GM23338 (cell line): ENCODE data around the gene HS6ST3. TPM values are rescaled to one million over a fixed set of nuclear protein-coding genes. Genes with fewer than 3 reads are reported as not detected.

Source experiments
- ATAC-seq: fragments of 200-7000 bp; cut with Tn5 transposase; 3 replicates; pipeline ENCODE4 v1.9.1; 2020
- DNase-seq: peaks from one replicate; pipeline ENCODE4 v3.0.0-alpha.2; 2015; ENCODE audit warnings: low spot score
- H2AFZ ChIP-seq: fragments of 200-600 bp; sonication (generic); 2 replicates; pipeline ENCODE4 v1.8.0; 2016; ENCODE audit warnings: antibody characterized with exemption, mild to moderate bottlenecking, moderate library complexity
- H3F3A ChIP-seq: fragments of 200-600 bp; sonication (generic); replicated peaks from 2 replicates; pipeline ENCODE4 v1.8.0; 2017; ENCODE audit warnings: antibody characterized with exemption, mixed run types, low read depth
- H3K27ac ChIP-seq: fragments of 200-600 bp; sonication (generic); 2 replicates; pipeline ENCODE4 v1.6.1; 2016; ENCODE audit warnings: low read depth
- H3K27me3 ChIP-seq: fragments of 200-600 bp; sonication (generic); 2 replicates; pipeline ENCODE4 v1.8.0; 2016; ENCODE audit warnings: mild to moderate bottlenecking, mixed run types, moderate library complexity; ENCODE audit not compliant: insufficient read depth
- H3K36me3 ChIP-seq: fragments of 200-600 bp; sonication (generic); 2 replicates; pipeline ENCODE4 v1.8.0; 2016; ENCODE audit warnings: mild to moderate bottlenecking; ENCODE audit not compliant: insufficient read depth
- H3K4me1 ChIP-seq: fragments of 200-600 bp; sonication (generic); 2 replicates; pipeline ENCODE4 v1.8.0; 2016; ENCODE audit warnings: mild to moderate bottlenecking, moderate library complexity; ENCODE audit not compliant: insufficient read depth
- H3K4me2 ChIP-seq: fragments of 200-600 bp; sonication (generic); 2 replicates; pipeline ENCODE4 v1.7.1; 2017; ENCODE audit warnings: mixed run types
- H3K4me3 ChIP-seq: fragments of 200-600 bp; sonication (generic); 2 replicates; pipeline ENCODE4 v1.6.1; 2016; ENCODE audit warnings: mixed run types
- H3K79me2 ChIP-seq: fragments of 200-600 bp; sonication (generic); replicated peaks from 2 replicates; pipeline ENCODE4 v1.8.0; 2017; ENCODE audit warnings: mild to moderate bottlenecking; ENCODE audit not compliant: insufficient read depth
- H3K9me2 ChIP-seq: fragments of 200-600 bp; sonication (generic); 2 replicates; pipeline ENCODE4 v1.8.0; 2017; ENCODE audit not compliant: insufficient read depth
- H4K20me1 ChIP-seq: fragments of 200-600 bp; sonication (generic); replicated peaks from 2 replicates; pipeline ENCODE4 v1.8.0; 2017; ENCODE audit warnings: mild to moderate bottlenecking; ENCODE audit not compliant: insufficient read depth
- H3K27ac Mint-ChIP-seq: 2 replicates; pipeline ENCODE4 v1.8.0; 2020; ENCODE audit warnings: inconsistent platforms, mild to moderate bottlenecking, moderate library complexity, mixed read lengths
- H3K27me3 Mint-ChIP-seq: 3 replicates; pipeline ENCODE4 v1.8.0; 2022; ENCODE audit warnings: low read depth, mild to moderate bottlenecking, moderate library complexity, mixed read lengths, inconsistent platforms; ENCODE audit not compliant: insufficient read depth, poor library complexity
- H3K36me3 Mint-ChIP-seq: 3 replicates; pipeline ENCODE4 v1.8.0; 2021; ENCODE audit warnings: low read depth, mild to moderate bottlenecking, inconsistent platforms, moderate library complexity, mixed read lengths
- H3K4me1 Mint-ChIP-seq: 3 replicates; pipeline ENCODE4 v1.8.0; 2020; ENCODE audit warnings: mild to moderate bottlenecking, inconsistent platforms, mixed read lengths
- H3K4me3 Mint-ChIP-seq: 3 replicates; pipeline ENCODE4 v1.8.0; 2021; ENCODE audit warnings: moderate library complexity, mild to moderate bottlenecking, inconsistent platforms, mixed read lengths
- H3K9me3 Mint-ChIP-seq: 3 replicates; pipeline ENCODE4 v1.8.0; 2020; ENCODE audit warnings: moderate library complexity, mild to moderate bottlenecking, inconsistent platforms, mixed read lengths
- CREB1 ChIP-seq: fragments of 250-450 bp; sonication (Bioruptor Pico); IDR thresholded peaks from 2 replicates; pipeline ENCODE4 v1.5.0; 2020; ENCODE audit warnings: low read depth, mild to moderate bottlenecking, moderate library complexity
- EZH2 ChIP-seq: fragments of 200-600 bp; sonication (generic); IDR thresholded peaks from one replicate; pipeline ENCODE4 v1.8.0; 2017; ENCODE audit warnings: antibody characterized with exemption, mild to moderate bottlenecking, low read depth; ENCODE audit not compliant: unreplicated experiment
- EZH2phosphoT487 ChIP-seq: fragments of 200-600 bp; sonication (generic); IDR thresholded peaks from one replicate; pipeline ENCODE4 v1.8.1; 2018; ENCODE audit warnings: antibody characterized with exemption; ENCODE audit not compliant: unreplicated experiment
- JUNB ChIP-seq: IDR thresholded peaks from one replicate; pipeline ENCODE4 v1.6.1; 2016; ENCODE audit warnings: antibody characterized with exemption; ENCODE audit not compliant: unreplicated experiment
- NANOG ChIP-seq: IDR thresholded peaks from 2 replicates; pipeline ENCODE4 v1.6.1; 2016; ENCODE audit warnings: antibody characterized with exemption, borderline replicate concordance
- POLR2AphosphoS5 ChIP-seq: IDR thresholded peaks from 2 replicates; pipeline ENCODE4 v1.6.1; 2016; ENCODE audit warnings: antibody characterized with exemption, low read depth
- STAT1 ChIP-seq: IDR thresholded peaks from one replicate; pipeline ENCODE4 v1.6.1; 2016; ENCODE audit warnings: antibody characterized with exemption; ENCODE audit not compliant: unreplicated experiment
- ZNF114 ChIP-seq: fragments of 250-450 bp; sonication (Bioruptor Pico); IDR thresholded peaks from 2 replicates; pipeline ENCODE4 v1.5.0; 2020; ENCODE audit warnings: mild to moderate bottlenecking, moderate library complexity
- ZNF331 ChIP-seq: fragments of 250-450 bp; sonication (Bioruptor Pico); IDR thresholded peaks from 2 replicates; pipeline ENCODE4 v1.5.0; 2020; ENCODE audit warnings: low read depth, mild to moderate bottlenecking, moderate library complexity
- polyA plus RNA-seq: library from polyadenylated mRNA; unstranded; fragments of >200 nt; fragmentation: Nextera tagmentation; extraction: Ambion mirVana; gene quantifications from 2 replicates; pipeline ENCODE4 v1.2.1, GENCODE V29; 2016
- total RNA-seq: library from RNA; depleted of rRNA; stranded (reverse); fragments of >200 nt; shearing (Covaris generic); gene quantifications from 2 replicates; pipeline ENCODE4 v1.2.3, GENCODE V29; 2014
- TF ChIP-seq, protein P1 (sequence below): IDR thresholded peaks from one replicate; pipeline ENCODE4 v1.6.1; 2018; ENCODE audit warnings: antibody characterized with exemption; ENCODE audit not compliant: unreplicated experiment

The HS6ST3 gene
- total and polyA plus RNA-seq, 2 experiments from 2014 or later, result 0.52 to 0.80 TPM

DNA sequence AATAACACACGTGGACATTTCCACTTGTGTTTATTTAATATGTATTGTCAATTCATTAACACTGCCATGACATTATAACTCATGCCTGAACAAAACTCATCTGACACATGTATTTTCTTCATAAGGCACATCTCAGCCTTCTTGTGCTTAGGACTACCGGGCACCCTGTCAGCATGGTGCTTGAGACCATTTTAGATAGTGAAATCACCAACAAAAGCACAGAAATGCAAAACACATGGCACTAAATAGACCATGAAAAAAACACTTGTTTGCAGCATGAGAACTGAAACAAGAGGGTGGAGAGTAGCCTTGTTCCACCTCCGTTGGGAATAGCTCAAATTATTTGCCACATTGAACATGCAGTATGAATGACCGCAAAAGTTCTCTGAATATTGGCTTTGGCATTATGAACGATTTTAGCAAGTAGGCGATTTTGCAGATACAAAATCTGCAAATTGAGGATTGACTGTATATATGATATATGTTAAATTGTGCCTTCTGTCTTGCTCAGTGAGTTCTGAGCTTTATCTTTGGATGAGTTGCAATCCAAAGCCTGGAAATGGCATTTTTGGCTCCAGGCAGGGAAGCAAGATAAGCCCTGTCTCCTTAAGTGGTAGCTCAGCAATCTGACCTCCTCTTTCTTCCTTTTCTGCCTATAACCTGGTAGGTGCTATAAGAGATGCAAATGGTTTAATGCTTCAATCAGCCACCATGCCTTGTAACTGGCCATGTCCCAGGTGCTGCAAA is 328.2 kb downstream of the HS6ST3 start (continued):
- TF ChIP-seq, protein P1, sequence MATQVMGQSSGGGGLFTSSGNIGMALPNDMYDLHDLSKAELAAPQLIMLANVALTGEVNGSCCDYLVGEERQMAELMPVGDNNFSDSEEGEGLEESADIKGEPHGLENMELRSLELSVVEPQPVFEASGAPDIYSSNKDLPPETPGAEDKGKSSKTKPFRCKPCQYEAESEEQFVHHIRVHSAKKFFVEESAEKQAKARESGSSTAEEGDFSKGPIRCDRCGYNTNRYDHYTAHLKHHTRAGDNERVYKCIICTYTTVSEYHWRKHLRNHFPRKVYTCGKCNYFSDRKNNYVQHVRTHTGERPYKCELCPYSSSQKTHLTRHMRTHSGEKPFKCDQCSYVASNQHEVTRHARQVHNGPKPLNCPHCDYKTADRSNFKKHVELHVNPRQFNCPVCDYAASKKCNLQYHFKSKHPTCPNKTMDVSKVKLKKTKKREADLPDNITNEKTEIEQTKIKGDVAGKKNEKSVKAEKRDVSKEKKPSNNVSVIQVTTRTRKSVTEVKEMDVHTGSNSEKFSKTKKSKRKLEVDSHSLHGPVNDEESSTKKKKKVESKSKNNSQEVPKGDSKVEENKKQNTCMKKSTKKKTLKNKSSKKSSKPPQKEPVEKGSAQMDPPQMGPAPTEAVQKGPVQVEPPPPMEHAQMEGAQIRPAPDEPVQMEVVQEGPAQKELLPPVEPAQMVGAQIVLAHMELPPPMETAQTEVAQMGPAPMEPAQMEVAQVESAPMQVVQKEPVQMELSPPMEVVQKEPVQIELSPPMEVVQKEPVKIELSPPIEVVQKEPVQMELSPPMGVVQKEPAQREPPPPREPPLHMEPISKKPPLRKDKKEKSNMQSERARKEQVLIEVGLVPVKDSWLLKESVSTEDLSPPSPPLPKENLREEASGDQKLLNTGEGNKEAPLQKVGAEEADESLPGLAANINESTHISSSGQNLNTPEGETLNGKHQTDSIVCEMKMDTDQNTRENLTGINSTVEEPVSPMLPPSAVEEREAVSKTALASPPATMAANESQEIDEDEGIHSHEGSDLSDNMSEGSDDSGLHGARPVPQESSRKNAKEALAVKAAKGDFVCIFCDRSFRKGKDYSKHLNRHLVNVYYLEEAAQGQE, result no peak
- no peak for TF ChIP-seq STAT1
- no peak for TF ChIP-seq JUNB

DNA sequence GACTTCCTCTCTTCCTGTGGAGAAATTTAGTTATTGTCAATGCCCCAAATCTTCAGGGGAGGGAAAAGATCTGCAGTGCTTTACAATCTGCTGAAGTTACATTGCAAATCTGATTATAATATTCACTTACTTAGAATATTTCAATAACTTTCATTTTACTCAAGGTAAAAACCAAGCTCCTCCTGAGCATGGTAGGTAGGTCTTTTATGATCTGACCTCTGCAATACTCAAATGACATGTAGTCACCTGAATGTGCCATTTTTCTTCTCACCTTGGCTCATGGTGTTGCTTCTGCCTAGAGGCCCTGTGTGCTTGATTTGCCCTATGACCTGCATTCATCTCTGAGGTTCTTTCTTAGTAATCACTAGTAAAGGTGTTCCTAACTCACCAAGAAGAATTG is 331.4 kb downstream of the HS6ST3 start:
- no peaks in the 10 kb centered on the region for H3K27me3 ChIP-seq
- TF ChIP-seq NANOG, result no peak
- no peak for TF ChIP-seq ZNF114 (CRISPR knock-in tag)
- TF ChIP-seq ZNF331 (CRISPR knock-in tag), result no peak
- no peak for TF ChIP-seq EZH2
- no peak for TF ChIP-seq POLR2AphosphoS5
- TF ChIP-seq, protein P1, result no peak
- TF ChIP-seq EZH2phosphoT487, result no peak
- no peak for TF ChIP-seq CREB1 (CRISPR knock-in tag)
- ATAC-seq (no peak), DNase-seq (no peak)
- Mint-ChIP-seq H3K4me3 (no peak overlapping the region), H3K4me1 (peaks cover 13% of the 10 kb centered on the region; the same call in 2 of the 3 replicates), H3K27ac (no peak overlapping the region), H3K9me3 (no peaks in the 10 kb centered on the region), H3K27me3 (peaks cover 2% of the 10 kb centered on the region), H3K36me3 (no peaks in the 10 kb centered on the region)
- H3K36me3 ChIP-seq, result no peaks in the 10 kb centered on the region
- no peak overlapping the region for H3K4me3 ChIP-seq
- H3F3A ChIP-seq, result no peaks in the 10 kb centered on the region
- H3K9me2 ChIP-seq, result peaks cover 7% of the 10 kb centered on the region; the same call in 1 of the 2 replicates
- H3K27ac ChIP-seq, result no peak overlapping the region
- H3K4me1 ChIP-seq, result 0 out of 2 replicates have a peak, but pooled peaks cover 14% of the 10 kb centered on the region
- H2AFZ ChIP-seq, result no peak overlapping the region
- no peaks in the 10 kb centered on the region for H4K20me1 ChIP-seq
- H3K79me2 ChIP-seq, result no peaks in the 10 kb centered on the region
- H3K4me2 ChIP-seq, result no peak overlapping the region
